Stimulated activated CD4-positive, alpha-beta T cell treated with anti-CD3 and anti-CD28 coated beads, Interleukin-2, amount 100 ng/mL, for 4 hours (primary cell): ENCODE data around the gene COL20A1.

Source experiments
- DNase-seq: peaks from one replicate; pipeline ENCODE4 v3.0.0-alpha.2; 2020; ENCODE audit warnings: low read depth

The COL20A1 gene

DNA sequence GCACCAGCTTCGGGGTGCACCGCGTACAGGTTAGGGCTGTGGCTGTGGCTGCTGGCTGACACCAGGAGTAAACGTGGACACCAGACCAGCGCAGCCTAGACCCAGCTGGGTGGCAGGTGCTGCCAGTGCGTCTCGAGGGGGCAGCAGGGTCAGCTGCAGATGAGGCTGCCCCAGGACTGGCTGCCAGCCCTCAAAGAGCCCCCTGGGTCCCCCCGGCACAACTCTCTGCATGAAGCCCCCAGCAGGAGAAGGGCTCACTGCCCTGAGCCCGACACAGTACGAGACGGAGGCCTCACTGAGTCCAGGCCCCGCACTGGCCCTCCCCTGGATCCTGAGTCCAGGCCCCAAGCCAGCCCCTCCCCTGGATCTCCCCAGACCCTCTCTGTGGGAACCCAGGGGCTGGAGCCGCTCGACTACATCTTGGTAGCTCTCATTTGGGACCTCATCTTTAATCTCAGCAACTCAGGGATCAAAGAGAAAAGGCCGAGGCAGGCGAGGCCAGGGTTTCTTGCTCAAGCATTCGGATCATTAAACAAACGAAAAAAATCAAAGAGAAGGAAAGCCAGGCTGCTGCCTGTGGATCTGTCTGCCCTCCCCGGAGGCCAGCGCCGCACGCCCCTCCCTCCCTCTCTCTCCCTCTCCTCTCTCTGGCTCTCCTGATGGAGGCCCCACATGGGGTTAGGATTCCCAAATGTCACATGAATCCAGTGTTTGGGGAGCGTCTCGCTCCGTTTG, 31.8 kb upstream of the COL20A1 start:
- DNase-seq: no peak

DNA sequence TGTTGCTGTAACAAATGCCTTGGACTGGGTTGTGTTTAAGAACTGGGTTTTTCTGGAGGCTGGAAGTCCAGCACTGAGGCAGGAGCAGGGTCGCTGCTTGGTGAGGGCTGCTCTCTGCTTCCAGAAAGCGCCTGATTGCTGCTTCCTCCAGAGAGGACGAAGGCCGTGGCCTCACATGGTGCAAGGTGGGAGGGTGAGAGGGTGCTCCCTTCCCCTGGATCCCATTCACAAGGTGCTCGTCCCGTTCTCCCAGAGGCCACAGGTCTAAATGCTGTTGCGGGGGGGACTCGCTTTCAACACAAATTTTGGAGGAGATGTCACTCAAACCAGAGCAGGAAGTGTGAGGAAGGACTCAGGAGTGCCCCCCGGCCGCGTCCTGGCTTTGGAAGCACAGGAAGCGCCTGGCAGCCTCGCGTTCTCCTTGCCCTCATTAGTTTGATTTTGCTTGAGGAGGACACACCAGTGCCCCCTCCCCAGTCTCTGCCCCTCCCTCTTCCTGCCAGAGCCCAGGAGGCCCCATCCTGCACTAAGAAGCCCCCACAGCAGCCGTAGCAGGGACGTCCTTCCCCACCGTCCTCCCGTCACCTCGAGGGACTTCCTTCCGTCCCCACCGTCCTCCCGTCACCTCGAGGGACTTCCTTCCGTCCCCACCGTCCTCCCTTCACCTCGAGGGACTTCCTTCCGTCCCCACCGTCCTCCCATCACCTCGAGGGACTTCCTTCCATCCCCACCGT, 31.0 kb upstream of the COL20A1 start:
- DNase-seq: no peak

DNA sequence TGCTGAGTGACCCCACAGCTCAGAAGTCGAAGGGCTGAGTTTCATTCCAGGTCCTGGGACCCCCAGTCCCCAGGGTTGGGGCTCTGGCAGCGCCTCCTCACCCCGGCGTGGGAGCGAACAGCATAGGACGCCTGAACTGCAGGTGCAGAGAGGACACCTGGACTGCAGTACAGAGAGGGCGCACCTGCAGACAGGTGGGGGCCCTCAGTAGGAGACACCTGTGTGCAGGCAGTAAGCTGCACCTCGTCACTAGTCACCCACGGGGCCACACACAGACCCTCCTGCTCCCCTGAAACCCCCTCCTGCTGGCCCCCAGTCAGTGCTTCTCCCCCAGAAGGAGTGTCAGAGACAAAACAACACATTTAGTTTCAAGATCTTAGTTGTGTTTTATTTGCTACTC, 30.1 kb upstream of the COL20A1 start:
- no peak for DNase-seq

DNA sequence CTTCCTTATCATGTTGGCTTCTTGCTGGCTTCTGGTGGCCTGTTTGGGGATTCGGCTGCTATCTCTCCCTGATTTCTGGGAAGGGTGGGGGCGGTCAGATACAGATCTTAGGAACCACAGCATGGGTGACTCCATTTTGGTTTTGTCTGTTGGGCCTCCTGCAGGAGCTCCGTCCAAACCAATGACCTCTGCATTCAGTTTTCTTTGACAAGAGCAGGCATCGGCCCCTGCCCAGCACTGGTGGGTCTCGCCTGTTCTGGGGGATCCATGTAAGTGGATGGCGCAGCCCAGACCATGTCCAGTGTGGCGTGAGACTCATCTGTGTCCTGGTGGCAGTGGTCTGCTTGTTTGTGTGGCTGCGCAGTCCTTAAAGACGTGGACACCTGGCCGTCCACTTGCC, 29.0 kb upstream of the COL20A1 start:
- no peak for DNase-seq

DNA sequence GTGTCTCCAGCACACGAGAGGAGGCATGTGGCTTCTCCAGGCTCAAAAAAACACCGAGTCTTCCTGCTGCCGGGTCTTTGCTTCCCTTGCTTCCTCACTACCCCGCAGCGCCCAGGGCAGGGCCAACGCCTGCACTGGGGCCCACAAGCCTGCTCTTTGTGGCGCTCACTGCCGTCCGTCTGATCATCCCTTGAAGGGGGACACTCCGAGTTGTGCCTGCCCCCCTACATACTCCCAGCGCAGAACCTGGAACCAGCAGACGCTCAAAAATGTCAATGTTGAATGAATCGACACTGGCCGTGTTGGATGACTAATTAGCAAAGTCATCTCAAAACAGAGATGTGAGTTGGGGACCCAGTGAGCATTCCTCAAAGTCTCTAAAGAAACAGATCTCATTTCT, 28.5 kb upstream of the COL20A1 start:
- no peak for DNase-seq

DNA sequence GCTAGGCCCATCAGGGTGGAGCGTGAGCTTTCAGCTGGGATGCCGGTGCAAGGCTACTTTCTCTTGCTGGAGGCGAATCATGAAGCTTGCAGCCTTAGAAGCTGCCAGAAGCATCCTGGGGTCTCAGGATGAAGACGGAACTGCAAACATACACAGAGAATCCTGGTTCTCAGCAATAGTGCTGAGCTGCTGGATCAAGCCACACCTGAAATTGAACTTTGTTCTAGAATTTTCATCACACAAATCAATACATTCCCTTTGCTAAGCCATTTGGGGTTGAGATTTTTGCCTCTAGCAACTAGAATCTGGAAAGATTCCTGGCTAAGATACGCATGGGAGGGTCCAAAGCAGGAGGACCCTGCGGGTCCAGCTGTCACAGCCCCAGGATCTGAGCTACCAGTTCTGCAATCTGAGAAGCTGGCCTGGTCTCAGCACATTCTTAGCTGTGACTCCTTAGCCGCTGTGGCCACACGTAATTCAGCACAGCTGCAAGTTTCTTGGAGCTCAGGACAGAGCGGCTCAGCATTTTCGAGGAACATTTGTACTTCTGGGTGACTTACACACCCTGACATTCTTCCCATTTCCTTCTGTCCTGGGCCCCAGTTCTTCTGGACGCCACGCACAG, 27.0 kb upstream of the COL20A1 start:
- no peak for DNase-seq

DNA sequence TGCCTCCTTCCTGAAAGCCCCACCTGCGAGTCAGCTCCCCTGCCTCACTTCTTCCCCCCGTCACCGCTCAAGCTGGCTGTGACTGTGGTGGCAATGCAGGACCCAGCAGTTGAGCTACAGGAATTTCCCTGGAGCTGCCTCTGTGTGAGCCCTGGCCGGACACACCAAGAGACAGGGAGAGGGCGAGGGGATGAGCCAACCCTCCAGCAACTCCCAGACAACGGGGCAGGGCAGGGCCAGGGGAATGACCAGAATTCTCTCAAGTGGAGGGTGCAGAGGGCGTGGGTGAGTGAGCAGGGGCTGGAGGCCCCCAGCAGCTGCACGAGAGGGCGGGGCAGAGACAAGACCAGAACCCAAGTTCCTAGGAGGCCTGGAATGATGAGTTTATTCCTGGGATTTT, 25.3 kb upstream of the COL20A1 start:
- DNase-seq: no peak

DNA sequence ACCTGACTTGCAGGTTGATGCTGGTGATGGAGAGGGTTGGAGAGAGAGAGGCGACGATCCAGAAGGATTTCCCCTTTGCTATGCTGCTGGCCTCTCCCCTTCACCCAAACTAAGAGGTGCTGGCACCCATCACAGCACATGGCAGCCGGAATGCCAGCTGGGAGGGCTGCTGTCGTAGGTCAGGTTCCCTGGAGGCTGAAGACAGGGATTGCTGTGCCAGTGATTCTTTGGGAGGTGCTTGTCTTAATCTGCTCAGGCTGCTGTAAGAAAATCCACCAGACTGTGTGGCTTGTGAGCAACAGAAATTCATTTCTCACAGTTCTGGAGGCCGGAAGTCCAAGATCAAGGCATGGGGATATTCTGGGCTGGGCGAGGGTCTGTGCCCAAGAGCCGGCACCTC, 24.7 kb upstream of the COL20A1 start:
- no peak for DNase-seq

DNA sequence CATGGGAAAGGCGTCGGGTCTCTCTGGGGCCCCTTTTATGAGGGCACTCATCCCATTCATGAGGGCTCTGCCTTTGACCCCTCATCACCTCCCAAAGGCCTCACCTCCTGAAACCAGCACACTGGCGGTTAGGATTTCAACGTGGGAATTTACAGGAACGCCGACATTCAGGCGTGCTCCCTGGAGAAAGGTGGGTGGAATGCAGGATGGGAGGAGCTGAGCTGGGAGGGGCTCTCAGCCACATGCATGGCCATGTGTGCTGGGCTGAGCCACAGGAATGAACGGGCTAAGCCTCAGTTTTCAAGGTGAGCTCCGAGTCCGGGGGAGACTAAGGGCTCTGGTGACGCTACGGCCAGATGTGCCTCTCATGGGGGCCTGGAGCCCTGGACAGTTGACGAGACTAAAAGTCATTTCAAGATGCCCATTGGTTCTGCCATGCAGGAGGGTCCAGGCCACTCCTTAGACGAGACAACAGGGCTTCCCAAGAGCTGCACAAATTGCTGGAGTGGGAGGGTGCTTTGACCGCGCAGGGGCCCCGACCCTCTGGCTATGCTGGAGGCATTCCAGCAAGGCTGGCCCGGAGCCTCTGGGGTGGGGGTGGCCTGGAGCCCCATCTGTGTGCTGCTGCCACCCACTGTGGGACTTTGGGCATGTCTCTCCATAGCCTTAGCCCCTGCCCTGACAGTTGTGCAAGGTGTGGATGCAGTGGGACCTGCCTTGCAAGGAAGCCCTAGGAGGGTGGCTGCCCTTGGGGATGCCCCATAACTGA, 24.1 kb upstream of the COL20A1 start:
- DNase-seq: no peak

DNA sequence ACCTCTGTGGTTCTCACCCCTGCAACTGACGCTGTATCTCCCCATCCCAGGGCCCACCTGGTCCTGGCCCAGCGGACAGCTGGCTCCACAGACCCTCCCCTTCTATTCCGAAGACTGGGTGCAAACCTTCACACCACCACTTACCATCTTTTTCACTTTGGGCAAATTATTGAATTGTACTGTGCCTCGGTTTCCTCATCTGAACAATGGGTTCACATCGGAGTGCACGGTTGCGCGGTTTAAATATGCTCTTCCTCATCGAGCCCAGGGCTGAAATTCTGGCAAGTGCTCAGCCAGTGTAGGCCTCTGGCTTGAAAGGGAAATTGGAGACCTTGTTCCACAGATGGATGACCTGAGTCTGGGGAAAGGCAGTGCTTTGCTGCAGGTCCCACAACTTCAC, 23.3 kb upstream of the COL20A1 start:
- DNase-seq: no peak

DNA sequence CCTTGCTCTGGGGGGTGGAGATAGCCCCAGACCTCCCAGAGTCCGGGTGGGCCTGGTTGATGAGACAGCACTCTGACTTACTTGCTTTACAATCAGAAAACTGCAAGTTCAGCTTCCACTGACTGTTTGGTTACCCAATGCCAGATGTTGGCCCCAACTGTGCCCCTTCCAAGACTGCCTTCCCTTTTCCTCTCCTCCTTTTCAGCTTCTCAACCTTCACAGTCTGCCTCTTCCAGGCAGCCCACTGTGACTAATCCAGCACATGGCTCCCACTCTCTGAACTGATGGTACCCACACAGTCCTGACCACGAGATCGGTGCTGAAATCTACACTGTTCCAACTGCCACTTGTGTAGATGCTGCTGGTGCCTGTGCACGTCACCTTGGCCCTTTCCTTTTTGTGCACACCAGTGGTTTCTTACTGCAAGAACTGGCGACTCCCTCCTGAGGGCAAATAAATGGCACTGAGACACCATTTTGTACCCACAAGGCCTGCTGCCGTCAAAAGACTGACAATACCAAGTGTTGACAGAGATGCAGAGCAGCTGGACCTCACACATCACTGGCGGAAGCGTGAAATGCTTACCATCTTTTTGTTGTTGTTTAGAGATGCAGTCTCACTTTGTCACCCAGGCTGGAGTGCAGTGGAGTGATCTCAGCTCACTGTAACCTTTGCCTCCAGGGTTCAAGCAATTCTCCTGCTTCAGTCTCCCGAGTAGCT, 22.2 kb upstream of the COL20A1 start:
- DNase-seq: no peak

DNA sequence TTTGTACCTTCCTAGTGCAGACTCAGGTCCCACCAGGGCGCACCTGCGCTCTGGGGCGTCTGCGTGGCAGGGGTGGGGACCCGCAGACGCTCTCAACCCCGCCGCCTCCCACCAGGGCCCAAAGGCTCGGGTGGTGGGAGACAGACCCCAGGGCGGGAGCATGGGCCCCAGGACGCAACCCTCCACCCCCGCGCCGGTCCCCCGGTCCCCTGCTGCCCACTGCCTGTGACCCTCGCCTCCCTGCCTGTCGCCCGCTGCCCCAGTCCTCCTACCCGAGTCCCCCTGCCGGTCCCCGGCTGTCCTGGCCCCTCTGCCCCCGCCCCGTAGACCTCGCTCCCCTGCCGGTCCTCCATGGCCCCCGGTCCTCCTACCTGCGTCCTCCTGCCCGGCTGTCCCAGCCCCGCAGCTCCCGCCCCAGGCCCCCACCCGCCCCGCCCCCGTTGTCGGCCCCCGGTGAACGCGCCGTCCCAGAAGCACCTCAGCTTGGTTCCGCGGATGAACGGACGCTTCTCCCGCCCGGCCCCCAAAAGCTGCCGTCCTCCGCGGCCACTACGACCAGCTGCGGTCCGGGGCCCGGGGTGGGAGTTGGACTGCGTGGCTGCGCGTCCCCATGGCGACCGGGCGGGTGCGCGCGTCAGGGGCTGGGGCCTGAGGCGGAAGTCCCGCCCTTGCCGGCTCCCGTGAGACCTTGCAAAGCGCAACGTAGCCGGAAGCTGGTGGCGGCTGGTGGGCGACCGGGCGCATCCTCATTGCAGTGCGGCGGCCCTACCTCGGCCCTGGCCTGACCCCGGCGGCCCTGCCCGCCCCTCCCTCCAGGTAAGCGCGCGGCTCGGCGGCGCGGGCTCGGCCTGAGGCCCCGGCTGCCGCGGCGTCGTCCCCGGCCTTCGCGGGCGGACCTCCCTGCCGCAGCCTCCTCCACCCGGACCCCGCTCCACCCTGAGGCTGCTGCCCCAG, 20.6 kb upstream of the COL20A1 start, which contains the start of gene ARFGAP1:
TSS of gene ARFGAP1 (plus strand) at position 709 of the 954 bp plus-strand sequence. CDS start 2,768 bp downstream, outside the sequence.
- DNase-seq: peak; percentile 84

DNA sequence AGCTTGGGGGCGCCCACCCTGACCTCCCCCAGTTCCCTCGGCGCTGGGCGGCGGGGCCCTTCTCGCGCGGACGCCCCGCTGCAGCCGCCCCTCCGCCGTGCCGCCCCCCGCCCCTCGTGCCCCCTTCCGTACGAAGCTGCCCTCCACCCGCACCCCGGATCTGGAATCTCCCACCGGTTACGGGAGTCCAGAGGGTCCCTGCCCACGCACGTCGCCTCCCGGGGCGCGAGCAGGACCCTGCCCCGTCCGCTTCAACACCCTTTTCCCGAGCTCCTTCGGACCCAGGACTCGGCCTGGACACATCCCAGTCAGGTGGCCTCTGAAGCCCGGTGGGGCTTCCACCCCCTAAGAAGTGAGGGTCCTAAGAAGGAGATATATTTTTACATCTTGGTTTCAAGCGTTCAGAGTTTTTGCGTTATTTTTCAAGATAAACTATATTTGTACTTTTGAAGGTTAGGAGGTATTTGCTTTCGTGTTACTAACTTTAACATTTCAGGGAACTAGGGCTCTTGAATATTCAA, 19.9 kb upstream of the COL20A1 start:
- no peak for DNase-seq

DNA sequence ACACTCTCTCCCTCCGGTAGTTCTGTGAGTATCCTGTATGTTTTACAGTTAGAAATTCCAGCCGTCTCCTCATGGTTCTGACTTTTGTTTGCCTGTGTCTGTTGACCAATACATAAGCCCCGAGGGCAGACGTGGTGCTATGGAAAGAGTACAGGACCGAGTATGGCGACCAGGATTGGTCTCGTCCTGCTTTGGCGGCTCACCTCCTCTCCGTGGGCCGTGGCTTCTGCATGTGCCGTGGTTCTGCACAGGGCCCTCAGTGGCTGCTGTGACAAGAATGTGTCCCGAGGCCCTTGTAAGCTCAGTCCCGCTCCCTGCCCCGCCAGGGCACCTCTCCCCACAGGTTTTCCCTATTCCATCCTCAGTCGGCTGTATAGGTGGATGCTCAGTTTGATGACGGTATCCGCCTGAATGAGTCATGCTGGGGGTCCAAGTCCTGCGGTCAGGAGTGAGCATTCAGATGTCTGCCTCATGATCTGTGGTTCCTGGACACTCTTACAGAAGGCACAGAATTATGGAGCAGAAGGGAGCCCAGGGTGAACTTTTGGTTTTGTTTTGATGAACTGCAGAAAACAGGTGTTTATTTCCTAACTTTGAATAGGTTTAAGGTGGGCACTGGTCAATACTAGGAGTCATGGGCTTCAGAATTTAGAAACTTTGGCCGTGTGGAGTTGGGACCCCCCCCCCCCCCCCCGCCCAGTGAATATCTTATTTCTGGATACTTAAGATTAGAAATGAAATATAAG, 19.2 kb upstream of the COL20A1 start:
- DNase-seq: no peak

DNA sequence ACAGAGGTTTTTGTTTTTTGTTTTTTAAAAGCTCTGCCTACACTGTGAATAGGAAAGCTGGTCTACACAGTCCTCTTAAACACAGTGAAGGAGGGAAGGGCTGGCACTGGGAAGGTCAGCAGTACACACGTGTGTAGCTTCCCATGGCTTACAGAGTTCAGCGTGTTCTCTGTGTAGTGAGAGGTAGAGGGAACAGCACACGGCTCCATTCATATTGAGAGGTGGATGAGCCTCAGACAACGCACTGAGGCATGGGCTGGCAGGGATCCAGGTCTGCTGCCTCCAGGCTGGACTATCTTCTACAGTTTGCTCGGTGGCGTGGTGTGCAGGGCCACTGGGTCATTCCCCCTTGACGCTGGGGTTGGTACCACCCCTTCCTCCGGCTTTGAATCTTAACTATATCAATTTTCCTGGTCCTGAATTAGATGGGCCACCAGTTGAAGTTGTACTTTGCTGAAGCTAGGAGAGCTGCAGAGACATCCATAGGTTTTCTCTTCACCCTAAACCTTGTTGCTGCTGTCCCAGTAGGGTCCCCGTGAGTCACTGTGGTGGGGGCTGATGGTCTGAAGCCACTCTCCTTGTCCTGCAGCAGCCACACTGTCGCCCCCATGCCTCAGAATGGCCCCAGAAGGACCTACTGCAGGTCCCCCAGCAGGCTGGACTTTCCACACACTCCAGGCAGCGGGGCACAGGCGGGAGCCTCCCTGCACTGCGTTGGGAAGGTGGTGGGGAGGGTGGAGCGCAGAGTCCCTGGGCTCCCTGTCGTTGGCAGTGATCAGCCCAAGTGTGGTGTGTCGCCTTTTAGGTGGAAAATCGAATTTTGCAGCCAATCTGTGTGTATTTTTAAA, 18.4 kb upstream of the COL20A1 start:
- DNase-seq: no peak

DNA sequence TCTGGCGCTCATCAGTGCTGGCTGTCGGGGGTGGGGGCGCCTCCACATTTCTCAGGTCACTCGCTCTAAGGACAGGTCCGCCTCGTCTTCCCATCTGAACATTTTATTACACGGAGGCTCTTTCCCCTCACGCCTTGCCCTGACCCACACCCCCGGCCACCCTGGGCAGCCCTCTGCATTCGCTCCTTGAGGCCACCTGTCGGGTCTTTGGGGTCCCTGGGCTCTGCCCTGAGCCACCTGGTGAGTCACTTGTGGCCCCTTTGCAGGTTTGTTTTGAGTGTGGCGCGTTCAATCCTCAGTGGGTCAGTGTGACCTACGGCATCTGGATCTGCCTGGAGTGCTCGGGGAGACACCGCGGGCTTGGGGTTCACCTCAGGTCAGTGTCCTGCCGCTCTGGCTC, 17.2 kb upstream of the COL20A1 start:
- no peak for DNase-seq

DNA sequence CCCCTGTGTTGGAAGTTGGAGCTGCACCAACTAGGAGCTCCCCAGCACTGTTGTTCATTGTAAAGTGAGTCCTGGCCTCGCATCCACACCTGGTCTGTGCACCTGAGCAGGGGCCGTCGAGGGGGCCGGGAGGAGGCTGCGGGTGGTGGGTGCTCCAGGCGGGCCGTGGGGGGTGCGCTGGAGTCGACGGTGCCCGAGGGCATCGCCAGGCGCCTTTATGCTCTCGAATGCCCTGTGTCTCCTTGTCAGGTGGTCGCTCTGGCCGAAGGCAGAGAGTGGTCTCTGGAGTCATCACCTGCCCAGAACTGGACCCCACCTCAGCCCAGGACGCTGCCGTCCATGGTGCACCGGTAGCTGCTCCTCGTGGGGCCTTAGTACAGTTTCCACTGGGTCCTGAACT, 16.0 kb upstream of the COL20A1 start:
- DNase-seq: no peak

DNA sequence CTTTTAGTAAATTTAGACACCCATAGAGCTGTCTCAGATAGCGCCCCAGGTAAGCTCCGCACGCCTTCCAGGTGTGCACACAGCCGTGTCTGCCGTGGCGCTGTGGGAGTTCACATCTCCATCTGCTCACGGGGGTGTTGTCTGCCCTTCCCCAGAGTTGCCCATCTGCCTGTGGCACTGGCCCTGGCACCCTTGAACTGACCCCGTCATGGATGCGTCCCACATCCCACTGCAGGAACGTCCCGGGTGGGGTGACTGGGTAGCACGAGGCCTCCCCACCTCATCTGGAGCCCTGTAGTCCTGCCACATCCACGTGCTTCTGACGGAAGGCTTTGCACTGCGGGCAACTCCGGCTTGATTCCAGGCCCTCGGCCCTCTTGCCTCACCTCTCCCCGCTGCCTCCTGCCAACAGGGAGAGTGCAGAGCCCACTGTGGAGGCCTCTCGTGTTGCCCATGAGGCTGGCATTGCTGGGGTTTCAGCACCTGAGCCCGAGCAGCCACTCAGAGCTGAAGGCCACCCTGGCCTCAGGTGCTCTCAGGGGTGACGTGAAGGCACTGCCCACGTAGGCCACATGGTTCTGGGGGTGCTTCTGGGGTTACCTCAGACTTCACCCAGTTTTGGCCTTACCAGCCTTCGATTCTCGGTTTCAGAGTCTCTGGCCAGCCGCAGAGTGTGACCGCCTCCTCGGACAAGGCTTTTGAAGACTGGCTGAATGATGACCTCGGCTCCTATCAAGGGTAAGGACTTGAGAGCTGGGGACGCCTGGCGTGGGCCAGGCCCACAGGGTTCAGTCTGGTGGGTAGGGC, 15.3 kb upstream of the COL20A1 start:
- no peak for DNase-seq
